NCI-H2196 treated with DMSO at 0.1 percent for 48 hours (cell line): ENCODE data around the gene ANTXR2.
"Not testable (repeated sequence)": the region's sequence is repeated elsewhere in the genome, so short reads cannot be mapped to it uniquely, and the experiment has no call there.

Experiments
- DNase-seq: peaks from one replicate; lab custom pipeline; 2025; ENCODE audit not compliant: unreplicated experiment; lab: John Stamatoyannopoulos, UW

ANTXR2 gene

DNA sequence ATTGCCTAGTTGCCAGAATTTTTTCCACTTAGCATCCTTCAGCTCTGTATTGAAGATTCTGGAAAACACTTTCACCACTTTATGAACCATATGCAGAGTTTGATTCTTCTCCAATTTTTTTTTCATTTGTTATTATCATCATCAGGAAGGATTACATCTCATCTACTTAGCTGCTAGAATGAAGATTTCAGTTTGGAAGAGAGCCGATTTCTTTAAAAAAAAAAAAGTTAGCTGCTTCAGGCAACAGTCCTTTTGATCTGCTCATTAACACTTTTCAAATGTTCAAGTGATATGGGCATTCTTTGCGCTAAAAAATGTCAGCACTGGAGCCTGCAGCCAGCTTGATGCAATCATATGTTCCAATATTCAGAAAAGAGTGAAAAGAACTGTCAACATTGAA lies 76.2 kb downstream of the ANTXR2 start:
- DNase-seq = no peak

DNA sequence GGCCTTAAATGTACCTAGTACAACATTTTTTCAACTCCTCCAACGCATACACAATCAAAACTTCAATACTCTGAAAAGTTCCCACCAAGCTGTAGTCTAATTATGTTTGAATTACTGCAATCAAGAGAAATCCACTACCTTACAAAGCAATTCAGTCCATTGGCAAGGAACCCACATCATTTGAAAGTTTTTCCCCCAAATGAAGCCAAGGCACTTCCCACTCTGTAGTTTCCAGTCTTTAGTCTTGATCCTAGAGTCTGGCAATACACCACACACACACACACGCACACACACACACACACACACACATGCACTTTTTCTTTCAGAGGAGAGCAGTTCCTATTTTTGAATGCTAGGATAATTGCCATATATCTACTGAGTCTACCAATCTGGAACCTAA lies 79.6 kb downstream of the ANTXR2 start:
- DNase-seq = no peak

DNA sequence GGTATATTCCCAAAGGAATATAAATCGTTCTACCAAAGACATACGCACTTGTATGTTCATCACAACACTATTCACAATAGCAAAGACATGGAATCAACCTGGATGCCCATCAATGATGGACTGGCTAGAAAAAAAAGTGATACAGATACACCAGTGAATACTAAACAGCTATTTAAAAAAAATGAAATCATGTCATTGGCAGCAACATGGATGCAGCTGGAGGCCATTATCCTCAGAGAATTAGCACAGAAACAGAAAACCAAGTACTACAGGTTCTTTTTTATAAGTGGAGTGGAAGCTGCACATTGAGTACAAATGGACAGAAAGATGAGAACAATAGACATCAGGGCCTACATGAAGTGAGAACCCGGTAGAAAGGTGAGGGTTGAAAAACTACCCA lies 81.4 kb downstream of the ANTXR2 start:
- no peak for DNase-seq

DNA sequence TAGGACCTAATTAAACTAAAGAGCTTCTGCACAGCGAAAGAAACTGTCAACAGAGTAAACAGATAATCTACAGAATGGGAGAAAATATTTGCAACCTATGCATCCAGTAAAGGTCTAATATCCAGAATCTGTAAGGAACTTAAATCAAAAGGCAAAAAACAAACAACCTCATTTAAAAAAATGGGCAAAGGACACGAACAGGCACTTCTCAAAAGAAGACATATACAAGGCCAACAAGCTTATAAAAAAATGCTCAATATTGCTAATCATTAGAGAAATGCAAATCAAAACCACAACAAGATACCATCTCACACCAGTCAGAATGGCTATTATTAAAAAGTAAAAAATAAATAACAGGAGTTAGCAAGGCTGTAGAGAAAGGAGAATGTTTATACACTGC lies 81.9 kb downstream of the ANTXR2 start:
- DNase-seq = not testable (repeated sequence)

- no peak for DNase-seq
Measured at GRCh38 chr4:79987401-79987800, 85.6 kb downstream of the ANTXR2 start.

- DNase-seq = no peak
Measured at GRCh38 chr4:79983431-79983830, 89.6 kb downstream of the ANTXR2 start.

- no peak for DNase-seq
Measured at GRCh38 chr4:79982601-79983322, 90.3 kb downstream of the ANTXR2 start.

DNA sequence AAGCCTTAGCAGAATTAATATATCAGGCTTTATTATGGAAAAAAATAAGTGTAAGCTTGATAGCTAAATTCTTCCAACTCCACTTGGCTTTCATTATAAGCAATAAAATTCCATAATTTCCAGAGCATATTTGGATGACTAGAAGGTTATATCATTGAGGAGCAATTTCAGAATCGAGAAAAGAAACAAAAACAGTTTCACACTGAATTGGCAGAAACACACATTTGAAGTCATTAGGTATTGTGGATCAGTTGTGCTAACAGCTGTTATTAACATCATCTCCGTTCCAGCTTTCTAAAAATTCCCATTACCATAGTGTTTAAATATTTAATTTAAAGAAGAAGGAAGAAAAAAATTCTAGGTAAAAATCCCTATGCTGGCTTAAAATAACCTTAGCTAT lies 92.6 kb downstream of the ANTXR2 start:
- DNase-seq = no peak

GRCh38 chr4:79979785-79980437 lies 93.1 kb downstream of the ANTXR2 start:
- no peak for DNase-seq

DNA sequence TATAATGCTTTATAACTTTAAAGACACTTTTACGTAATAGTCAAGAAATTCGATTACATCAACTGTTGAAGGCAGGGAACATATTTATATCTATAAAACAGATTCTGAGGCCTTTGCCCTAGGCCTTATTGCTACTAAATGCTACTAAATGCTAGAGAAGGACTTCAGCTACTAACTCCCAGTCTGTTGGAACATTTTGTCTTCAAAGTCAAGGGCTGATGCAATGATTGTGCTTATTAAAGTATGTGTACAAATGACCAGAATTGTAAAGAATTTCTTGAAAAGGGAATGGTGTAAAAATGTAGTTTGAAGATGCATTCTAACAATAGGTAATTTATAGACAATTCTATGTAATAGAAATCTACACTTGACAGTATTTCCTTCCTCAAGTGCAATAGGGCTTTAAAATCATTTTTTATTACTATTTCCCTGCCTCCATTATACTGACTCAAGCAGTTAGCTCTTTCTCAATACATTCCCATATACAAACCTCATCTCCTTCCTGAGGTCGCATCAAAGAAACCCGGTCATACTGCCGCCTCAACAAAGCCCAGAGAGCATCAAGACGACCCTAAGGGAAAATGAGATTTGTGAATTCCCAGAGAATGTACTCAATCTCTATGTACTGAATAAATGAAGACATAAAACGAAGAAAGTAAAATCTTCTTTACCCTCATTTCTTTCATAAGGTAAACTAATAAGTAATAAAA lies 95.7 kb downstream of the ANTXR2 start:
- DNase-seq = no peak

DNA sequence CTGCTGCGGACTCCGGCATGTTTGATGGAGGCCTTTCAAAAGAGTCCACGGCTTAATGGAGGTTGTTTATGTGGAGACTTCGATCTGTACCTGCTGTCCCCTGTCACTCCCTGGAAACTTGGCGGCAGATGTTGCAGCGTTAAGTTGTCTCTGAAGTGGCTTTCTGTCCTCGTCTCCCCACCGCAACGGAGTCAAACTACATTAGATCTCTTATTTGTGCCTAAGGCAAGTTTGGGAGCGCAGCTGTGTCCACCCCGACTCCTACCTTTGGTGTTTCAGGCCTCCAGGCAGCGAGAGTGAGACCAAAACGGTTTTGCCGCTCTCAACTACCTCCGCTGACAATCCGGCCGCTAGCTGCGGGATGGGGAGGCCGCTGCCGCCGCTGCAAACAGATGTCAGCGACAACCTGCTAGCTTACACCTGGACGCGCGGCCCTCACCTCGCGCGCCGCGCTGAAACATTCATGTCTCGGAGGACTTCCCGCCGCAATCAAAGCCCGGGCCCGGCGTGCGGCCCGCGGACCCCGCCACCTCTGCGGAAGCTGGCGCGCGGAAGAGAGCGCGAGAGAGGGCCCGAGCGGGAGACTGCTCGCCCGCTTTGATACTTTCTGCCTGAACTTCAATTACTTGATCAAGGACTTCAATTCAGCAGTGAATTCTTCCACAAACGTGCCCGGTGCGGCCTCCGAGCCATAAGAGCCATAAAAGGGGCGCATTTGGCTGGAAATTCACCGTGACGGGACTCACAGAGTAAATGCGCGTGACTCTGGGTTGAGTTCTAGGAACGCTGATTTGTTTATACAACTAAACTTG lies 108.4 kb downstream of the ANTXR2 start:
- DNase-seq = no peak

DNA sequence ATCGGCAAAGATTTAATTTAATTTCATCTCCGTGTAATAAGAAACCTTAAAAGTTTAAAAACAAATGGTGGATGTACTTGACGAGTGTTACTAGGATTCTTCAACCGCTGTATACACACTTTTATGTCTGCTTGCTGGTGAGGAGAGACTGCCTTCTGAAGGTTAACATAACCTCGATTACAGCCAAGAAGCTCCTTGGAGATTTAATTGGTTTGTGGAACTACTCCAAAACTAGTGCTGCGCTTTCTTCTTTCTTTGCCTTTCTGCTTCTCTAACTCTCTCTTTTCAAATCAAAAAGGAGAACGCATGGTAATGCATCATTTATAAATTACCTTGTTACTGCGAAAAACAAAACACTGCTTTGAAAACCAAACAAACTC lies 109.0 kb downstream of the ANTXR2 start:
- DNase-seq = no peak

GRCh38 chr4:79959652-79960051 lies 113.4 kb downstream of the ANTXR2 start:
- no peak for DNase-seq

GRCh38 chr4:79958466-79959264 lies 114.4 kb downstream of the ANTXR2 start:
- DNase-seq = no peak

- DNase-seq = no peak
Measured at GRCh38 chr4:79949178-79949577, 123.9 kb downstream of the ANTXR2 start.

- no peak for DNase-seq
Measured at GRCh38 chr4:79948739-79949138, 124.3 kb downstream of the ANTXR2 start.

GRCh38 chr4:79948261-79948660 lies 124.8 kb downstream of the ANTXR2 start:
- no peak for DNase-seq

- no peak for DNase-seq
Measured at GRCh38 chr4:79947386-79947785, 125.6 kb downstream of the ANTXR2 start.

- DNase-seq = no peak
Measured at GRCh38 chr4:79935274-79935673, 137.8 kb downstream of the ANTXR2 start.

DNA sequence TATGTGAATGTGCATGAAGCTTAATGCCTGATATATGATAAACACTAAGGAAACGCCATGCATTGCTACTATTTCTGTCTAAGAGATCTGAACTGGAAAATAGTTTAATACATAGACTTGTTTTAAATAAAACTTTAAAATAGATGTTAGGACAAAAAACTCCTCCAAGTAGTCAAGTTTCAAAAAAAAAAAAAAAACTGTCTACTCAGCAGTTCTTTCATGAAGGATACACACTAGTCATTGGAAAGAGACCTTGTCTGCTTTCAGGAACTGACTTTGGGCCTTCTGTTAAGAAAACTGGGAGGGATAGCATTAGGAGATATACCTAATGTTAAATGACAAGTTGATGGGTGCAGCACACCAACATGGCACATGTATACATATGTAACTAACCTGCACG lies 138.4 kb downstream of the ANTXR2 start:
- no peak for DNase-seq

DNA sequence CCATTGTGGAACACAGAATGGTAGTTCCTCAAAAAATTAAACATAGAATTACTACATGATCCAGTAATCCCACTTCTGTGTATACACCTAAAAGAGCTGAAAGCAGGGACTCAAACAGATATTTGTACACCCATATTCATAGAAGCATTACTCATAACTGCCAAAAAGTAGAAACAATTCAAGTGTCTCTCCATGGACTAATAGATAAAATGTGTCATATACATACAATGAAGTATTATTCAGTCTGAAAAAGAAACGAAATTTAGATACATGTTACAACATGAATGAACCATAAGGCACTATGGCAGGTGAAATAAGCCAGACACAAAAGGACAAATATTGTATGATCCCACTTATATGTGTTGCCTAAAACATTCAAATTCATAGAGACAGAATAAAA lies 145.1 kb downstream of the ANTXR2 start:
- DNase-seq = no peak
